Fibroblast of mammary gland (primary cell): ENCODE measurements around the gene RASAL1.

ENCODE experiments used
- DNase-seq: peaks from one replicate; pipeline ENCODE4 v3.0.0-alpha.2; 2010; ENCODE audit warnings: low read depth
- H3K4me3 ChIP-seq: 2 replicates; pipeline ENCODE4 v1.5.1; 2011; ENCODE audit warnings: low read depth, mild to moderate bottlenecking, low read length, moderate library complexity; ENCODE audit not compliant: control insufficient read depth
- CTCF ChIP-seq: conservative IDR thresholded peaks from 2 replicates; pipeline ENCODE4 v1.5.1; 2011; ENCODE audit warnings: low read depth, low read length, inconsistent platforms; ENCODE audit not compliant: control insufficient read depth, insufficient read depth

The RASAL1 gene

GRCh38 chr12:113170457-113170856 is 34.9 kb upstream of the RASAL1 start:
- TF ChIP-seq CTCF = no peak
- DNase-seq = no peak

GRCh38 chr12:113169697-113170096 is 34.1 kb upstream of the RASAL1 start:
- no peak for TF ChIP-seq CTCF
- no peak overlapping the region for H3K4me3 ChIP-seq
- DNase-seq = no peak

More at GRCh38 chr12:113170457-113170856, 34.9 kb upstream of the RASAL1 start:
- no peak overlapping the region for H3K4me3 ChIP-seq

GRCh38 chr12:113167868-113168267 is 32.3 kb upstream of the RASAL1 start:
- no peak for DNase-seq
- no peak overlapping the region for H3K4me3 ChIP-seq
- TF ChIP-seq CTCF = no peak

GRCh38 chr12:113165521-113166450 is 30.2 kb upstream of the RASAL1 start:
- no peak overlapping the region for H3K4me3 ChIP-seq
- no peak for DNase-seq
- TF ChIP-seq CTCF = no peak

- no peak for TF ChIP-seq CTCF
These were observed 28.5 kb upstream of the RASAL1 start for GRCh38 chr12:113164014-113164413.

GRCh38 chr12:113163030-113163360 is 27.4 kb upstream of the RASAL1 start:
- H3K4me3 ChIP-seq = no peak overlapping the region
- no peak for TF ChIP-seq CTCF
- DNase-seq = no peak

More at GRCh38 chr12:113164014-113164413, 28.5 kb upstream of the RASAL1 start:
- no peak for DNase-seq
- no peak overlapping the region for H3K4me3 ChIP-seq
